NCI-H526 treated with DMSO at 0.1 percent for 48 hours (cell line): ENCODE measurements around the gene GAS6.
"Not testable (repeated sequence)": the region's sequence is repeated elsewhere in the genome, so short reads cannot be mapped to it uniquely, and the experiment has no call there.

Source experiments
- DNase-seq: peaks from one replicate; lab custom pipeline; 2025; lab: John Stamatoyannopoulos, UW

The GAS6 gene

DNA sequence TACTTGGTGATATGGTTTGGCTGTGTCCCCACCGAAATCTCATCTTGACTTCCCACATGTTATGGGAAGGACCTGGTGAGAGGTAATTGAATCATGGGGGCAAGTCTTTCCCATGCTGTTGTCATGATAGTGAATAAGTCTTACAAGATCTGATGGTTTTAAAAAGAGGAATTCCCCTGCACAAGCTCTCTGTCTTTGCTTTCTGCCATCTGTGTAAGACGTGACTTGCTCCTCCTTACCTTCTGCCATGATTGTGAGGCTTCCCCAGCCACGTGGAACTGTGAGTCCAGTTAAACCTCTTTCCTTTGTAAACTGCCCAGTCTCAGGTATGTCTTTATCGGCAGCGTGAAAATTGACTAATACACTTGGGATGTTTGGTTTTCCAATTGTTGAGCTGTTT lies 4.0 kb upstream of the GAS6 start:
- DNase-seq = not testable (repeated sequence)

DNA sequence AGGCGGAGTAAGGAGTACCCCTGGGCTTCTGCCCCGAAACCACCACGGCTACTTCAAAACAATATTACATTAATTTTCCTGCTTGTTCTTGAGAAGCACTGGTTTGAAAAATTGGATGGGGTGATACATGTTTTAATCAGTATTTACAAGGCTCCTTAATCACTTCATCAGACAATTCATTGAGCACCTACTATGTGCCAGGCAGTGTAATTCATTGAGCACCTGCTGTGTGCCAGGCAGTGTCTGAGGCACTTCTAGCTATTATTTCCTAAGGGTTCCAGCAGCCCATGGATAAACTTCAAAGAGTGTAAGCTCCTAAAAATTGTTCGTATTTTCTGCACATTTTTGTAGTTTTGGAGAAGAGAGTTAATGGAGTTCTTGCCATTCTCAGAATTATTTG lies 1.6 kb upstream of the GAS6 start:
- no peak for DNase-seq

DNA sequence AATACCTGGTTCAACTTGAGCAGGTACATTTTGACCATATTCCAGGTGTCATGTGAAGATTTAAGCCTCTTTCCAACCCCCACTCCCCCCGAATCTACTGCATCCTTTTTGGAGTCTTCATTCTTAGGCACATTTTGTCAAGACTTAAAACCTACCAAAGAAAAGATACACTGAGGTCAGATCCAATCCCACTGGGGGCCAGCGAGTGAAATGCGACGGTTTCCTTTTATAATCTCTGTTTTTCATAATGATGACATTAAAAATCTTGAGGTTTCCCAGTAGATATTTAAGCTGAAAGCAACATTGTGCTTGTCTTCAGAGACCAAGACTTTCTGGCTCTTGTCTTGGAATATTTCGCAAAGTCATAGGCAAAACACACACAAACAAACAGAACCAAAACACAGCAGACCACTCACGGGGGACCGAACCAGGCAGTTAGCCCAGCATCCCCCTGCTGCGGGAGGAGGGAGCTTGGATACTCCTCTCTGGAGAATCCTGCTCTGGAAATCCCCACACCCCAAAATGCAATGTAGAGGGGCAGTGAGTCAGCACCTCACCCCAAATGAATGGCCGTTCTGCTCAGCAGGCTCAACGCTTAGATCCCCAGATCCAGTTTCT lies 506 bp upstream of the GAS6 start:
- no peak for DNase-seq

DNA sequence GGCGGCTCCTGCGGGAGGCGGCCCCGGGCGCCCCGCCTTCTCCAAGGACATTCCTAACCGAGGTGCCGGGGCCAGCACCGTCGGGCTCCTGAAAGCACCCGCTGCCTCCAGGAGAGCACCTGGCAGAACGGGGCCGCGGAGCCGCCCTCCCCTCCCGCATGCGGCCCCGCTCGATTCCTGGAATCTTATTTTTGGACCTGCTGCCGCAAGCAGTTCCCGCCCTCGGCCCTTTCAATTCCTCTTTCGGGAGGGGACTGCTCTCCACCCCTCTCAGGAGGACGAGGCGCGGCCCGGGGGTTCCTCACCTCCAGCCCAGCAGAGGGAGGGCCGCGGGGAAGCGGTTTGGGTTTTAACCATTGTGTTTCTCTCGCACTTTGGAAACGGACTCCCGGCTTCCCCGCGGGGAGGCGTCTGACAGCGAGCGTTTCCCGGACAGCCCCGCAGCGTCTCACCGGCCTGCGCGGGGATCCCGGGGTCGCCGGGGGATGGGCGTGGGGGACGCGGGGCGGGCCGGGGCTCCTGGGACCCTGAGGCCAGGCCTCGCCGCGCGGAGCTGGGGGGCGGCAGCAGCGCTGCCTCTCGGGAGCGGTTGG lies 849 bp downstream of the GAS6 start:
- DNase-seq = peak; percentile 56

DNA sequence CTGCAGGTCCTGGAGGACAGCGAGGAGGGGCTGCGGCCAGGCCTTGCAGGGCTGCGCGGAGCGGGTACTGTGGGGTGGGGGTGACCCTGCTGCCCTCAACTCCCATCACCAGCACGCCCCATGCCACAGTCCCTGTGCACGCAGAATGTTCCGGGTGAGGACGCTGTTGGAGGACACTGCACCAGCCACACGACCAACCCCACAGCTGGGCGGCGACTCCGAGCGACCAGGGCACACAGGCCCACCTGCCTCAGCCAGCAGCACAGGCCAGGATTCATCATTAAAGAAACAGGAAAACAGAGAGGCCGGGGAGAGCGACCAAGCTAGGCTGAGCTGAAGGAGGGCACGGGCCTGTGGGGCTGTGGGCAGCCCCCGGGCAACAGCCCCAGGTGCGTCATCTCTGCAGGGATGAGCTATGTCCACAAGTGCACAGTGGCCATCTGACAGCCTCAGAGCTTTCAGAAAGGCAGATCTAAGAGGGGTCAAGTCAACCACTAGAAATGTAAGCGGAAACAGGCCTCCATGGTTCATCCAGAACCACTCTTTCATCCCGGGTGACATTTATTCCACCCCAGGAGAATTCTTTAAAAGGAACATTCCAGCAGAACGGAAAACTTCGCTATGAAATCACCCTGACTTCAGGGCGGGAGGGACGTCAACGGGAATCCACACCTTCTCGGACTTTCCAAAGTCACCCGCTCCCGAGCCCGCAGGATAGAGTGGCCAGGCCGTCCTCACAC lies 1.5 kb downstream of the GAS6 start:
- no peak for DNase-seq

DNA sequence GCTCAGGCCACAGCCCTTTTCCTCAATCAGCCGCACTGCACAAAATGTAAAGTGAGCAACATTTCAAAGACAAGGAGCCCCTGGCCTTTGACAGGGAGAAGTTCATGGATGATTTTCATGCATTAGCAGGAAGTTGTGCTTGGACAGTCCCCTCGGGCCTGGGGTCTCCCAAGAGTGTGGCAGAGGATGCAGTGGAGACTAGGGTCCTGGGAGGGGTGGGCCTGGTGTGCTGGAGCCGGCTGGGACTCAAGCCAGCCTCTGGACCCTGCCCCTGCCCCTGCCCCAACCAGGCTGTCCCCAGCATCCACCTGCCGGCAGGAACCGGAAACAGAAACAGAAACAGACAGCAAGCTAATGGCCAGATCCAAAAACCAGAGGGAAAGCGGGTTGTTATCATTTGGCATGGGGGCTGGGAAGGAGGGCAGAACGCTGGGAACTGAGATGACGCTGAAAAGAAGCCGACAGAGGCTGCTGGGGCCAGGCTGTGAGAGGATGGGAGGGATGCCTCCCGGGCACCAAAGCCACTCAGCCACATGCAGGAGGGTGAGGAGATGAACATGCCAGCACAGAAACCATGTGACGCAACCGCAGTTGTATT lies 2.3 kb downstream of the GAS6 start:
- no peak for DNase-seq

DNA sequence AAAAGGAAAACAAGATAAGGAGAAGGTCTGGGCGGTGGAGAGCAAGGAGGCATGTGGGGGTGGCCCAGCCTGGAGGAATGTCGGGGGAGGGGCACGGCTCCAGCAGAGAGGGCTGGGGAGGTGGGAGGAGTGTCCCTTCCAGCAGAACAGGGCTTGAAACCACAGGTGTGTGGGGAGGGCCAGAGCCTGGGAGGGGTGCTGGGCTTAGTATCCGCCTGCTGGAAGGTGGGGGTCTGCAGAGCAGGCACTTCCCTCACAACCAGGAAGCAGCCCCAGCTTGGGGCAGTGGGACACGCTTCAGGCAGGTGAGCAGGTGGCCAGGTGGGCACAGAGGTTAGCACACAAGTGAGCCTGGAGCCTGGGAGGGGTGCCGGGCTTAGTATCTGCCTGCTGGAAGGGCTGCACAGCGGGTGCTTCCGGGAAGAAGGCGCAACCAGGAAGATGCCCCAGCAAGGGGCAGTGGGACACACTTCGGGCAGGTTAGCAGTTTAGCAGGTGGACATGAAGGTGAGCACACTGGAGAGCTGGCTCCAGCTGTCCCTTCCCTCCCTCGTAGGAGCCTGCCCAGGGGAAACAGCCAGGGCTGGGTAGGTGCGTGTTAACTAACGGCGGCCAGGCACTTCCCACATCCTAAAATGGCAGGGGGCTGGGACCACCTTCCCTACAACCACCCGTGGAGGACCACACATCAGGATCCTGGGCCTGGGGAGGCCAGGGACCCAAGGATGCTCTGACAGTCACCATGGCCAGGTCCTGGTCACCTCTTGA lies 3.0 kb downstream of the GAS6 start:
- no peak for DNase-seq

DNA sequence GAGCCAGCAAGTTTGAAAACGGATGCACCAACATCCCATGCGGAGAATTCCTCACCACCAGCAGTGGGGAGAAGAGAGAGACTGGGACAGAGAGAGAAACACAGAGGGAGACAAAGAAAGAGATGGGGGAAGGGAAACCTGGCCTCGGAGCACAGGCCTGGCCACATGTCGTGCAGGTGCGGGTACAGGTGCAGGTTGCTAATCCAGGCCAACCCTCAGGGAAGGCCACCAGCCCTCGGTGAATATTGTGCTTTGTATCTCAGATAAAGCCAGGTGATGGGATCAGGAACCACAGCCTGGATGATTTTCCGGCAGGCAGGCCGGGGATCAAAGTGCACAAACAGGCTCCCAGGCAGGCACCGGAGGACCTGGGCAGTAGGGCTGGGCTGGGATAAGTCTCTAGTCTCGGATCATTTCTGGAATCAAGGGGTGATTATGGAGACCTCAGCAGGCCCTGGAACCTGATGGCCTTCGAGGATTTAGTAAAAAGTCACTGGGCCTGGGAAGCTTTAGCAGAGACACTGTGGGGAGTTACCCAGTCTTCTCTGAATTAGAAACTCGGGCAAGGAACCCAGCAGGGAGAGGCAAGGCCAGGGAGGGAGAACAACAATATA lies 3.7 kb downstream of the GAS6 start:
- DNase-seq = peak; percentile 75

DNA sequence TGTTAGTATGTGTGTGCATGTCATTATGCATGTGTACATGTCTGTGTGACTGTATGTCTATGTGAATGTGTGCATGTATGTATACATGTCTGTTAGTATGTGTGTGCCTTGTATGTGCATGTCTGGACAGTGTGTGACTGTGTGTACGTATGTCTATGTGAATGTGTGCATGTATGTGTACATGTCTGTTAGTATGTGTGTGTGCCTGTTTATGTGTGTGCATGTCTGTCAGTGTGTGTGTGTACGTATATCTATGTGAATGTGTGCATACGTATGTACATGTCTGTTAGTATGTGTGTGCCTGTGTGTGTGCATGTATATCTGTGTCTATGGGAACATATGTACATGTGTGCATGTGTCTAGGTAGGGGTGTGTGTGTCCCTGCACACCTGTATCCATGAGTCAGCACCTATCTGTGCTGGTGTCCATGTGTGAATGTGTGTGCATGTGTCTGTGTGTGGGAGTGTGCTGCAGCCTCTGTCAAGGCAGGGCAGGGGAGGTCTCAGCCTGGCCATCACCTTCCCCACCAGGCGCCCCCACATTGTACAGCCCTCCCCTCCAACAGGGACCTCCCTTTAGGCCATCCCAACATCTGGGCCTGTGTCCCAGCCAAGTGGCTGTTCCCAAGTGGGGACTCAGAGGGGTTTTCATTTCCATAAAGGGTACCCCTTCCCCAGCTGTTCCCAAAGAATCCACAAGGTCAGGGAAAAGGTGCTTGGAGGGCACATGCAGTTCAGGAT lies 4.4 kb downstream of the GAS6 start:
- no peak for DNase-seq

DNA sequence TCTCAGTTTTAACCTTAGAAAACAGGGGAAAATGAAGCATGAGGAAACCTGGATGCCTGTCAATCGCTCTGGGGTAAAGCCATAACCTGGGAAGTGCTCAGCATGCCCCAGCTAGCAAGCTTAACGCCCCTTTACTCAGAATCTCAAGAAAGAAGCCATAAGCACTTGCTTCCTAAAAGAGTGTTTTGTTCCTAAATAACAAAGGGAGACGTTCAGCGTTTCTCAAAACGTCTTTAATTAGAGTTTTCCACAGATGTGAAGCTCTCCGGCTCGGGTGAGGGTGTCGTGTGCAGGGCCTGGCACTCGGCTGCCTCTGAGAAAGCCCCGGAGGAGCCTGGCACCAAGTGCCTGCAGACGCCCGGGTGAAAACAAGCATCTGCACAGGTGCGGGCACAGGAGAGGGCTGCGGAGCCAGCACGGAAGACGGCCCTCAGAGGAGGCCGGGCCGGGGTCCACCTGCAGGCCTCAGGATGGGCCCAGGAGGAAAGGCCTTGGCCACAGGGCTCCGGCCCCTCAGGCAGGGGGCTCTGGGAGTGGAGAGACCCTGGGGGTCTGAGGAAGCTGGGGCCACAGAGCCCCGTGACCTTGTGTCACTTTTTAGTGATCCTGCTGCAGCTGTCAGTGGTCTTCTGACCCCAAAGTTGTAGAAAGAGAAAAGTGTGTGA lies 6.2 kb downstream of the GAS6 start:
- DNase-seq = no peak

DNA sequence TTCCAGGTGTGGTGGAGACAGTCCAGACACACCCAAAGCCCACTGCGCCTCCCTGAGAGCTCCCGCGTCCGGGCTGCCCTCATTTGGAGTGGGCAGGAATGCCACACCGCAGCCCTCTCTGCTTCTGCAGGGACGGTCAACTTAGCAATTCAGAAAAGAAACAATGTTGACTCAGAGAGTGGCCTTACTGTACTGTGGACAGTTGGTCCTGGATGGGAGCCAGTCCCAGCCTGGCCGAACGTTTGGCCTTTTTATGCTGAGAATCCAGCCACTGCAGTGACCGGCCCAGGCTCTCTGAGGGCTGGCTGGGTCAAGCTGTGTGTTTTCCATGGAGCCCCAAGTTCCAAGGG lies 7.2 kb downstream of the GAS6 start:
- DNase-seq = no peak

DNA sequence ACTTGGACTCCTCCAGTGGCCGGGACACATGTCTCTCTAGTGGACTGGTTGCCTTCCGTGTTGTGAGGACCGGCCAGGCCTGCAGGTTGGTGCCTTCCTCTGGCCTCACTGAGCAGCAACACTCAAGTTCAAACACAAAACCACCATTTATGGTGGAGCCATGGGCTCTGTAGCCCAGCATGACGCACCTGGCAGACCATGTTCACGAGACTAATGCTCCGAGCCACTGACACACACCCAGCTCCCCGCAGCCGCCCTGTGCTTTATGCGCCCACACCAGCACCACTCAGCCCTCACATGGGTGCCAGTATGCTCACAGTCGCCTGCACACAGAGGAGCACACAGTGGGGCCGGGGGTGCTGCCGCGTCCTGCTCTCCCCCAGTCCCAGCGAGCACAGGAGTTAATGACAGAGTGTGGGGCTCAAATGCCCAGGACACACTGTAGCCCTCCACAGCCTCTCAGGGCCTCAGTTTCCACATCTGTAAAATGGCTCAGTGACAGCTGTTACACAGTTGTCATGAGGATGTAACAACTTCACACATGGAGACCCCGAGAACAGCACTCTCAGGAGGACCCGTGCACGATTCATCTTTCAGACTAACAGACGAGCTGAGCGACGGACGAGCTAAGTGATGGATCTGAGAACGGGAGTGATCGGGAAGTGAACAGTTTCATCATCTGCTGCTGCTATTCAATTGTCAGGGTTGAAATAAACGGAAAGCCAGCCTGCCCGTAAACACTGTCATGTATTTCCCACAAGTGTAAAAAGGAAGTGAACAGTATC lies 7.8 kb downstream of the GAS6 start:
- no peak for DNase-seq

DNA sequence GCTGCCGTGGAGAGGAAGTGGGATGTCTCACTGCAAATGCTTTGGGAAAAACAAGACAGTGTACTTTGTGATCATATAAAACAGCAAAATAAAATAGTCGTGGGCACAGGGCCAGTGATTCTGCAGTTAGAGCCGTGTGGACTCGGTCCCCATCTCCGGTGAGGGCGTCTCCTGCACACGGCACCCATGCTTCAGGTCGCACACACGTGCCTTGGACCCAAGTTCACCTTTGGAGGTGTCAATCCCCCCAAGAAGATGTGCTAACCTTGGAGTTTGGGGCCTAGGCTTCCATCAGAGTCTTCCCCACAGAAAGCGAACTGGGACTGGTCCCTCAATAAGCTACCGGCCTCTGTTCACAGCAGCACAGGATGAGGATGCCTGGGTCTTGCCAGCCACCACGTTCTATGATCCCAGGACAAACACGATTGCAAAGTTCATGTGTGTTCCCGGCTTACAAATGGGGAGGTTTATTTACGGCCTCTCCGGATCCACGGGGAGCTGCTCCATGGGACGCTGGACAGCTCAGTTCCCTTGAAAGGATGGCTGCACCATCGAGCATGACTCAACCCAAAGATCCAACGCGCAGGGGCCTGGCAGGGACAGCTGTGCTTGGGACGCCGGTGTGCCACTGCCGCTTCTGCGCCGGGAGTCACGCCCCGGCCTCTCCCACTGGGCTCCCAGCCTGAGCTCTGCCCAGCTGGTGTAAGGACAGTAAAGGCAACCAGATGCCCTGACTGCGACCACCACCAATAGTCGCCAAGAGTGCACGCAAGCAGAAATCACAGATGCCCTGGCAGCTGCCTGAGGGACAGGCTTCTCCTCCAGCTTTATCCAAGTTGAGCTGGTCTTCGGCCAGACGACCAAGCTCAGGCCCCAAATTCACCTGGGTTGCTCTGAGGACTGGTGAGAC lies 8.6 kb downstream of the GAS6 start:
- no peak for DNase-seq

DNA sequence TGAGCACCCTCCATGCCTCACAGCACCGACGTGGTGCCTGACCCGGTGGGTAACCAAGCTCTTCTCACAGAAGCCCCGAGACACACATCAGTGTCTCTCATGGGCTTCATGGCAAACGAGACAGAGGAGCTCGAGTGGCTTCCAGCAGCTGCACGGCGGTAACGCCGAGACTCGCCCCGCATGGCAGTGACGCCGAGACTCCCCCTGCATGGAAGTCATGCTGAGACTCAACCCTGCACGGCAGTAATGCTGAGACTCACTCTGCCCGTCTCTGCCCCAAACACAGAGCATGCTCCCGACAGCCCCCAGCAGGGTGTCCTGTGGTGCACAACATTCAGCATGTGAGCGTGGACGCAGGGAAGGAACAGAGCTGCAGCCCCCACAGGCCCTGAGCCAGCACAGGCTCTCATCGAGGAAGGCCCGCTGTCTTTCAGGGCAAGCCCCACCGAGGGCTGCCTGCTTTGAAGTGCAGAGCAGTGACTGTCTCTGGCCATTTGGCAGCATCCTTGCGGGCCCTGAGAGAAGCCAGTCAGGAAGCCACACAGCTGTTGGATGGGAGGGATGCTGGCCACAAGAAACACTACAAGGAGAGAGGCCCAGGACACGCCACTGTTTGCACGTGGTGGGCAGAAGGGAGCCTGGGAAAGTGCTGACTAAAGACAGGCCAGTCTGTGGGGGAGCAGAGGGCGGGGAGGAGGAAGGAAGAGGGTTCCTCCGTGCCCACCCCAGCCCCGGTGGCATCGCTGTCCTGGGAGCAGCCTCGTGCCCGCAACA lies 9.5 kb downstream of the GAS6 start:
- no peak for DNase-seq

DNA sequence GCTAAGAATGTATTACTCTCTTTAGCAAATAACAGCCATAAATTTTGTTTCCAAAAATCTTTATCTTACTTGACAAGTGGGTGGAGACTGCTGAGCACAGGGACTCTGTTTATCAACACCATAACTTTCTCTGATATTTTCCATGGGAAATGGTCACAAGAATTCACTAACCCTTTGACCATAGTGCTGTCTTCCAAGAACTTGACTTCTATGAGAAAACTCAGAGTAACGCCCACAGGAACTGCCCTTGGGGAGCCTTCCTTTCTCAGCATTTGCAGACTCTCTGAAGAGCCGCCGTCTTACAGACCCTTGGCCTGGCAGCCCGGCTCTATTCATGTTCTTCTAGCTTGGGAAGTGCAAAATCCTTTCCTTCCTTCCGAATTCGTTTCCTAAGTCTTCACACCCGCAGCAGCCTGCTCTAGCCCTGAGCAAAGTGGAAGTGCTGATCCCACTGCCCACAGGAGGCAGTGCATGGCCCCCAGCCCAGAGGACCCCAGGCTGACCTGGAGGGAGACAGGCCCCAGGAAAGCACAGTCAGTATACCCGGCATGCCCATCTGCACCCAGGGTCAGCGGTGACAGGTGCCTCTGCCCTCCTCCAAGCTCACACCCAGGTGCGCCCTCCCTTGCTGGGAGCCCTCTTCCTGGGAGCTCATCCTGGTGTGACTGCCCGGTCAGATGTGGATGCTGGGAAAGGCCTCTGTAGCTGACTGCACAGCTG lies 10.2 kb downstream of the GAS6 start:
- DNase-seq = no peak

DNA sequence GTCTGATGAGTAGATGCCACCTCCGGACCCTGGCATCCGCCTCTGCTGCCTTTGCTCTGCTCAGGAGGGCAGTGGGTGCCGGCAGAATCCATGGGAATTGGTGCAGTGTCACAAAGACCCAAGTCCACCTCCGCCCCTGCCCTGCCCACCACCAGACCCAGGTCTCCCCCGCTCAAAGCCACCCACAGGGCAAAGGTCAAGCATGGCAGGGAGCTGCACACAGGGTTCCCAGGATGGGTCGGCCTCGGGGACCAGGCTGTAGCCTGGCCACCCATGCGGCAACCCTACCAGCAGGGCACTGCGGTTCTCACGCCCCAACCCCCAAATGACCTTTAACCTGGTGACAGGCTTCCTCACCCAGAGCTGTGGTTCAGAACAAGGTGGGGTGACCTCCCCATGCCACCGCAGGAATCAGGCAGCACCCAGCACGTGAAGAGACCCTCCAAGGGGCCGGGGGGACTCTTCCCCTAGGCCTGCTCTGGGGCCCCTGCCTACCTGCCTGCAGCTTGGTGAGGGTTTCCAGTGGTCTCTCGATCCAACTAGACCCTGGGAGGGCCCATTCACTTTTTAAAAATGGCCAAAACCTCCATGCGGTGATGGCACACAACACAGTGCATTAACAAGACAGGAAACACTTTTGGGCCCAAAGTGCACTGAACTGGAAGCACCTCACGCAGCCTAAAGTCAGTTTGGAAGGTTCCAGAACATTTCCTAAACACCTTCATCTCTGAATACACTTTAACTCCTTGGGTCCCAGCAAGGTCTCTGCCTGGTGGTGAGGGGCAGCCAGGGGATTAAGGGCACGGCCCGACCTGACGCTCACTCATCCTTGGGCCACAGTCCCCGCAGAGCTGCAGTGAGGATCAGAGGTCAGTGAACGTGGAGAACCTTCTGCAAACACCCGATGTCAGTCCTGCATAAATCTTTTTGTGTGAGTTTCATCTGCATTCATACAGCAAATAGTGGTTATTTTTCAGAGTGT lies 11.0 kb downstream of the GAS6 start:
- DNase-seq = no peak
